Measurements from ENCODE around the gene FDXR.
"Not testable (repeated sequence)": the region's sequence is repeated elsewhere in the genome, so short reads cannot be mapped to it uniquely, and the experiment has no call there.

The FDXR gene

GRCh38 chr17:74916136-74916850, 43.5 kb upstream of the FDXR start:
- Histone ChIP-seq H3K36me3 (no peaks in the 10 kb centered on the region), H3K9me3 (ENCODE audit: severe bottlenecking) (peaks cover 6% of the 10 kb centered on the region), H3K27ac (no peak overlapping the region), H3K4me3 (ENCODE audit: low read depth, low read length) (no peak overlapping the region), H3K27me3 (ENCODE audit: insufficient read depth, low read depth, severe bottlenecking) (no peaks in the 10 kb centered on the region)
- TF ChIP-seq, protein P1, sequence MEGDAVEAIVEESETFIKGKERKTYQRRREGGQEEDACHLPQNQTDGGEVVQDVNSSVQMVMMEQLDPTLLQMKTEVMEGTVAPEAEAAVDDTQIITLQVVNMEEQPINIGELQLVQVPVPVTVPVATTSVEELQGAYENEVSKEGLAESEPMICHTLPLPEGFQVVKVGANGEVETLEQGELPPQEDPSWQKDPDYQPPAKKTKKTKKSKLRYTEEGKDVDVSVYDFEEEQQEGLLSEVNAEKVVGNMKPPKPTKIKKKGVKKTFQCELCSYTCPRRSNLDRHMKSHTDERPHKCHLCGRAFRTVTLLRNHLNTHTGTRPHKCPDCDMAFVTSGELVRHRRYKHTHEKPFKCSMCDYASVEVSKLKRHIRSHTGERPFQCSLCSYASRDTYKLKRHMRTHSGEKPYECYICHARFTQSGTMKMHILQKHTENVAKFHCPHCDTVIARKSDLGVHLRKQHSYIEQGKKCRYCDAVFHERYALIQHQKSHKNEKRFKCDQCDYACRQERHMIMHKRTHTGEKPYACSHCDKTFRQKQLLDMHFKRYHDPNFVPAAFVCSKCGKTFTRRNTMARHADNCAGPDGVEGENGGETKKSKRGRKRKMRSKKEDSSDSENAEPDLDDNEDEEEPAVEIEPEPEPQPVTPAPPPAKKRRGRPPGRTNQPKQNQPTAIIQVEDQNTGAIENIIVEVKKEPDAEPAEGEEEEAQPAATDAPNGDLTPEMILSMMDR (IDR thresholded peaks at IDR 0.05; ENCODE audit: low read depth, low read length): no peak
- DNase-seq: no peak

GRCh38 chr17:74911423-74911822, 38.6 kb upstream of the FDXR start:
- H3K36me3 ChIP-seq; H3K27me3 ChIP-seq (ENCODE audit: insufficient read depth, low read depth, severe bottlenecking); H3K4me3 ChIP-seq (ENCODE audit: low read depth, low read length); H3K9me3 ChIP-seq (ENCODE audit: severe bottlenecking); DNase-seq; H3K27ac ChIP-seq: not testable (repeated sequence)

DNA sequence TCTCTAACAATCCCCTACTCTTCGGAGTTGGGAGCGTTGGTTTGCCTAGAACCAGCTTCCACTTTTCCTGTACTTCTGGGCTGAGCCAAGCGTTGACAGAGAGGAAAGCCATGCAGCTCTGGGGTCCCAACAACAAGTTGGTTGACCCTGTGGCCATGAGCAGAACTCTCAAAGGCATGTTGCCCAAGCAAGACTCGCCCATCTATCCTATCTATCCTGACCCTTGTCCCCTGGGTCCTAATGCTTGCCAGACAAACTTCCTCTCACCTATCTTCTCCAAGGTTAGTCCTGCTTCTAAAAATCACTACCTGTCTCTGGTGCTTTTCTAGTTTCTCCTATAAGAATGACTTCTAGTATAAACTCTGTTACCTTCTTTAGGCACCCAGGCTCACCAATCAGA, 36.3 kb upstream of the FDXR start:
- not testable (repeated sequence) for H3K36me3 ChIP-seq

GRCh38 chr17:74907012-74907411, 34.2 kb upstream of the FDXR start:
- H3K4me3 ChIP-seq (ENCODE audit: low read depth, low read length): no peak overlapping the region
- H3K9me3 ChIP-seq (ENCODE audit: severe bottlenecking): no peaks in the 10 kb centered on the region
- no peak for DNase-seq
- no peak overlapping the region for H3K27ac ChIP-seq
- TF ChIP-seq, protein P1 (IDR thresholded peaks at IDR 0.05; ENCODE audit: low read depth, low read length): no peak
- no peaks in the 10 kb centered on the region for H3K27me3 ChIP-seq (ENCODE audit: insufficient read depth, low read depth, severe bottlenecking)
- no peaks in the 10 kb centered on the region for H3K36me3 ChIP-seq

More for the DNA sequence above, 36.3 kb upstream of the FDXR start:
- not testable (repeated sequence) for H3K27ac ChIP-seq; H3K4me3 ChIP-seq (ENCODE audit: low read depth, low read length); H3K27me3 ChIP-seq (ENCODE audit: insufficient read depth, low read depth, severe bottlenecking); DNase-seq; H3K9me3 ChIP-seq (ENCODE audit: severe bottlenecking)

DNA sequence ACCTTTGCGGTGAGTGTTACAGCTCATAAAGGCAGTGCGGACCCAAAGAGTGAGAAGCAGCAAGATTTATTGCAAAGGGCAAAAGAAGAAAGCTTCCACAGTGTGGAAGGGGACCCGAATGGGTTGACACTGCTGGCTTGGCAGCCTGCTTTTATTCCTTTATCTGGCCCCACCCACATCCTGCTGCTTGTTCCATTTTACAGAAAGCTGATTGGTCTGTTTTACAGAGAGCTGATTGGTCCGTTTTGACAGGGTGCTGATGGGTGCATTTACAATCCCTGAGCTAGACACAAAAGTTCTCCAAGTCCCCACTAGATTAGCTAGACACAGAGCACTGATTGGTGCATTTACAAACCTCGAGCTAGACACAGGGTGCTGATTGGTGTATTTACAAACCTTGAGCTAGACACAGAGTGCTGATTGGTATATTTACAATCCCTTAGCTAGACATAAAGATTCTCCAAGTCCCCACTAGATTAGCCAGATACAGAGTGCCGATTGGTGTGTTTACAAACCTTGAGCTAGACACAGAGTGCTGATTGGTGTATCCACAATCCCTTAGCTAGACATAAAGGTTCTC, 33.5 kb upstream of the FDXR start:
- H3K4me3 ChIP-seq (ENCODE audit: low read depth, low read length); DNase-seq; H3K27me3 ChIP-seq (ENCODE audit: insufficient read depth, low read depth, severe bottlenecking); H3K27ac ChIP-seq; H3K36me3 ChIP-seq; H3K9me3 ChIP-seq (ENCODE audit: severe bottlenecking): not testable (repeated sequence)

DNA sequence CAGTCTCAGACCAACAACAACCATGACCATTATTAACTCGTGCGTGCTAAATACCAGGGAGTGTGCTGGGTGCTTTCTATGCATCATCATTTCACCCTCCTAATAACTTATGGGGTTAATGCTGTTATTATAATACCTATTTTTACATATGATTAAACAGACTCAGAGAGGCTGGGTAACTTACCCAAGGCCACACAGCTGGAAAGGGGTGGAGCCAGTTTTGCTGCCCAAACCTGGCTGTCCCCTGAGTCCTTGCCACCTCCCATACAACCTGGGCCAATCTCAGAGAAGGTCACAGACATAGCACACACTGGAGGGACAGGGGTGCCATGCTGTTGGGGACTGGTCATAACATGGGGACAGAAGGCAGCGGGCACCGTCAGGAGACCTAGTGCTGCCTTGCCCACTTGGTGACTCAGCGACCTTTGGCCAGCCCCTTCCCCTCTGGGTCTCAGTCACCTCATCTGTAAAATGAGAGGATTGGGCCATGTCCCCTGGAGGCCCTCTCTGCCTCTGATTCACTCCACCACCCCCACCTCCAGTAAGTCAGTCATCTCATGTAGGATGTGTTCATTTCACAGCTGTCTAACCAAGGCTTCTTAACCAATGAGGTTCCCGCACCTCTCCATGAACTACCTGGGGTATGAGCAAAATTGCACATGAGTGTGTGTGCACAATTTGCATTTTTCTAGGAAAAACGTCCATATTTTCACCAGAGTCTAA, 32.1 kb upstream of the FDXR start:
- Histone ChIP-seq H3K36me3 (no peaks in the 10 kb centered on the region), H3K27me3 (ENCODE audit: insufficient read depth, low read depth, severe bottlenecking) (no peaks in the 10 kb centered on the region), H3K9me3 (ENCODE audit: severe bottlenecking) (no peaks in the 10 kb centered on the region), H3K27ac (no peak overlapping the region), H3K4me3 (ENCODE audit: low read depth, low read length) (no peak overlapping the region)
- no peak for DNase-seq
- TF ChIP-seq, protein P1 (IDR thresholded peaks at IDR 0.05; ENCODE audit: low read depth, low read length): no peak

- no peaks in the 10 kb centered on the region for H3K36me3 ChIP-seq
- no peak overlapping the region for H3K27ac ChIP-seq
- H3K9me3 ChIP-seq (ENCODE audit: severe bottlenecking): no peaks in the 10 kb centered on the region
- TF ChIP-seq, protein P1 (IDR thresholded peaks at IDR 0.05; ENCODE audit: low read depth, low read length): no peak
- H3K27me3 ChIP-seq (ENCODE audit: insufficient read depth, low read depth, severe bottlenecking): no peaks in the 10 kb centered on the region
- DNase-seq: no peak
- H3K4me3 ChIP-seq (ENCODE audit: low read depth, low read length): no peak overlapping the region
These were observed 30.9 kb upstream of the FDXR start for GRCh38 chr17:74903671-74904070.

All from WERI-Rb-1 (cell line).